K562 (cell line): ENCODE data around the gene TIAM1. TPM values are rescaled to one million over a fixed set of nuclear protein-coding genes. Genes with fewer than 3 reads are reported as not detected.

Experiments used
- ATAC-seq: fragments of 200-7000 bp; cut with Tn5 transposase; 3 replicates; pipeline ENCODE4 v1.9.1; 2020; ENCODE audit warnings: moderate library complexity
- BruUV-seq: library from RNA; stranded (reverse); fragments of 400-500 nt; replicated peaks from 2 replicates; lab custom pipeline; 2021; lab: Mats Ljungman, UMichigan
- CTCF ChIA-PET: fragments of 300-600 bp; formaldehyde crosslinking; extraction: SDS; loops from one replicate; lab custom pipeline; 2021; ENCODE audit warnings: low intra/inter-chr PET ratio; lab: Yijun Ruan, JAX
- POLR2A ChIA-PET: fragments of 300-600, 350-650 bp; sonication (Branson Sonifier 250); formaldehyde crosslinking; extraction: SDS; loops from one replicate; lab custom pipeline; 2021; ENCODE audit warnings: antibody characterized with exemption, inconsistent platforms; lab: Yijun Ruan, JAX
- DNase-seq, 4 experiments: peaks; one replicate each; pipeline versions ENCODE4 v3.0.0 to v3.0.0-alpha.2; 2011 to 2018; ENCODE audit warnings: low spot score in 3 of 4, mixed read lengths in 3 of 4; ENCODE audit errors: extremely low read depth in 1 of 4
- FAIRE-seq: peaks from 2 replicates; lab custom pipeline; 2011; peaks lifted over from hg19 to GRCh38; lab: Jason Lieb, UNC
- H2AFZ ChIP-seq: 2 replicates; pipeline ENCODE4 v1.6.0; 2011; ENCODE audit warnings: low read depth, low read length, control low read depth, inconsistent platforms
- H3K27ac ChIP-seq: fragments of 200-600 bp; 3 replicates; pipeline ENCODE4 v1.8.0; 2011; ENCODE audit warnings: low read depth, mild to moderate bottlenecking, control low read depth, inconsistent platforms, low read length, moderate library complexity, mixed read lengths; ENCODE audit errors: extremely low read depth
- H3K27me3 ChIP-seq, 2 experiments: fragments of 300-600 bp in 1 of 2; 2 replicates in 1 of 2; 3 replicates in 1 of 2; pipeline versions ENCODE4 v1.6.0 to v1.8.0; 2011; ENCODE audit warnings: inconsistent platforms in 2 of 2, low read length in 2 of 2, mild to moderate bottlenecking in 1 of 2, mixed read lengths in 1 of 2, moderate library complexity in 1 of 2; ENCODE audit not compliant: control insufficient read depth in 2 of 2, insufficient read depth in 2 of 2
- H3K36me3 ChIP-seq: fragments of 300-600 bp; 3 replicates; pipeline ENCODE4 v1.8.0; 2011; ENCODE audit warnings: mild to moderate bottlenecking, low read length, inconsistent platforms; ENCODE audit not compliant: control insufficient read depth, insufficient read depth
- H3K4me1 ChIP-seq, 2 experiments: fragments of 200-600 bp in 1 of 2; replicated peaks in 1 of 2; 2 replicates in 1 of 2; 3 replicates in 1 of 2; pipeline versions ENCODE4 v1.5.1 to v1.8.0; 2011; ENCODE audit warnings: inconsistent platforms in 2 of 2, low read length in 2 of 2, mild to moderate bottlenecking in 1 of 2, mixed read lengths in 1 of 2, moderate library complexity in 1 of 2; ENCODE audit not compliant: control insufficient read depth in 2 of 2, insufficient read depth in 2 of 2
- H3K4me2 ChIP-seq: 2 replicates; pipeline ENCODE4 v1.6.1; 2011; ENCODE audit warnings: low read length, control low read depth, inconsistent platforms, mixed read lengths; ENCODE audit not compliant: insufficient read depth
- H3K4me3 ChIP-seq: fragments of 200-600 bp; sonication (generic), shearing (Covaris generic); 2 replicates; pipeline ENCODE4 v1.5.1; 2016; ENCODE audit warnings: control low read depth, inconsistent platforms
- H3K79me2 ChIP-seq: fragments of 200-600 bp; 3 replicates; pipeline ENCODE4 v1.8.0; 2011; ENCODE audit warnings: low read length, inconsistent platforms; ENCODE audit not compliant: control insufficient read depth, insufficient read depth
- H3K9ac ChIP-seq, 2 experiments: 2 replicates each; pipeline versions ENCODE4 v1.6.0 to v1.6.1; 2011; ENCODE audit warnings: low read depth in 2 of 2, low read length in 2 of 2, control low read depth in 1 of 2, inconsistent platforms in 1 of 2, mild to moderate bottlenecking in 1 of 2, mixed read lengths in 1 of 2; ENCODE audit not compliant: insufficient read depth in 1 of 2
- H3K9me1 ChIP-seq: one replicate; pipeline ENCODE4 v1.6.0; 2011; ENCODE audit warnings: inconsistent platforms, mild to moderate bottlenecking, low read length, moderate library complexity; ENCODE audit not compliant: control insufficient read depth, insufficient read depth
- H3K9me3 ChIP-seq: replicated peaks from 2 replicates; pipeline ENCODE4 v1.5.1; 2011; ENCODE audit warnings: low read depth, low read length, inconsistent platforms; ENCODE audit not compliant: control insufficient read depth, insufficient read depth
- H4K20me1 ChIP-seq: replicated peaks from 2 replicates; pipeline ENCODE4 v1.6.1; 2011; ENCODE audit warnings: low read length, inconsistent platforms, mixed read lengths; ENCODE audit not compliant: control insufficient read depth, insufficient read depth
- BCOR ChIP-seq: fragments of 450-650 bp; IDR thresholded peaks from 2 replicates; pipeline ENCODE4 v1.6.1; 2016
- CTBP1 ChIP-seq: fragments of 450-650 bp; IDR thresholded peaks from 2 replicates; pipeline ENCODE4 v1.6.1; 2016; ENCODE audit warnings: borderline replicate concordance
- DIDO1 ChIP-seq: fragments of 450-650 bp; IDR thresholded peaks from 2 replicates; pipeline ENCODE4 v1.6.1; 2016; ENCODE audit warnings: low read depth, missing biosample characterization, missing genetic modification characterization
- NFYB ChIP-seq: IDR thresholded peaks from 2 replicates; pipeline ENCODE4 v1.6.1; 2011; ENCODE audit warnings: mild to moderate bottlenecking, moderate library complexity; ENCODE audit not compliant: insufficient read length; ENCODE audit errors: extremely low read depth
- SETDB1 ChIP-seq: IDR thresholded peaks from one replicate; pipeline ENCODE4 v1.6.1; 2012; ENCODE audit warnings: low read length, control low read depth, inconsistent platforms
- ZNF668 ChIP-seq: fragments of 250-450 bp; sonication (Bioruptor Pico); IDR thresholded peaks from 2 replicates; pipeline ENCODE4 v1.8.0; 2022; ENCODE audit warnings: mild to moderate bottlenecking, inconsistent platforms
- WGBS: fragments of 100-300 bp; shearing (Covaris generic); methylation state at CpG from one replicate; pipeline ENCODE4 v1.1.6; 2016; ENCODE audit warnings: low coverage, mixed read lengths; ENCODE audit not compliant: insufficient coverage; ENCODE audit errors: missing lambda C conversion rate; 5-methylcytosine and 5-hydroxymethylcytosine counted together
- in situ Hi-C: fragments of 300-500 bp; cut with MboI; formaldehyde crosslinking; loops from 4 replicates; pipeline ENCODE4 v1.15.0; 2018; ENCODE audit warnings: inconsistent platforms, mixed read lengths
- intact Hi-C: fragments of 100-400 bp; cut with micrococcal nuclease; formaldehyde crosslinking; loops from 2 replicates; pipeline ENCODE4 v1.14.2; 2022
- polyA plus RNA-seq, 8 experiments: library from polyadenylated mRNA; depleted of rRNA in 4 of 8; stranded (reverse) in 5 of 8; unstranded in 3 of 8; fragments of >200 nt; fragmentation: Nextera tagmentation in 2 of 8; fragmentation: Illumina TruSeq in 1 of 8; extraction: Ambion mirVana in 2 of 8; extraction: Trizol in 1 of 8; gene quantifications; 2 replicates each; pipeline versions ENCODE4 v1.2.1 to v1.2.3, GENCODE V29; 2011 to 2014; ENCODE audit warnings: inconsistent platforms in 1 of 8, missing spikeins in 1 of 8
- total RNA-seq, 7 experiments: library from RNA; depleted of rRNA in 6 of 7; stranded (reverse); fragments of >200 nt in 6 of 7; fragmentation: Illumina TruSeq in 2 of 7; extraction: Trizol in 2 of 7; gene quantifications; 2 replicates each; pipeline versions ENCODE4 v1.2.1 to v1.2.3, GENCODE V29; 2011 to 2021; ENCODE audit warnings: low replicate concordance in 1 of 7

TIAM1 gene
- total and polyA plus RNA-seq, 9 of the 15 experiments (the other 6 are each of a cell fraction or from before 2014, with no cell fraction given), result 0.11 TPM; not detected in 8

- Histone ChIP-seq H4K20me1 (no peaks in the 10 kb centered on the region), H3K4me1 (no peaks in the 10 kb centered on the region), H3K79me2 (no peaks in the 10 kb centered on the region), H2AFZ (no peak overlapping the region), H3K4me3 (no peak overlapping the region), H3K4me2 (no peak overlapping the region), H3K27ac (no peak overlapping the region), H3K27me3 (no peaks in the 10 kb centered on the region), H3K9me3 (no peaks in the 10 kb centered on the region), H3K9ac (no peak overlapping the region), H3K36me3 (no peaks in the 10 kb centered on the region), H3K9me1 (no peaks in the 10 kb centered on the region)
- 14% methylated on average over 34 of the region's 34 CpGs for WGBS
- DNase-seq, result no peak
- intact Hi-C loops, result loop anchor here (2.0 to 10.0 kb wide), 3 partner anchors 236 to 1023 kb away; no protein-coding TSS in a partner anchor
- POLR2A ChIA-PET, result no interaction called here
- FAIRE-seq, result no peak
- ATAC-seq, result no peak
- no TSS peak for BruUV-seq
- in situ Hi-C loops, result loop anchor here (25.0 kb wide), 1 partner anchor 1976 kb away; no protein-coding TSS in a partner anchor
- no peak for TF ChIP-seq DIDO1 (tag)
- TF ChIP-seq SETDB1, result no peak
- no peak for TF ChIP-seq CTBP1
- no peak for TF ChIP-seq ZNF668 (CRISPR knock-in tag)
- TF ChIP-seq BCOR, result no peak
- TF ChIP-seq NFYB, result peak; percentile 70
- CTCF ChIA-PET, result no interaction called here
These were observed 256.2 kb downstream of the TIAM1 start for GRCh38 chr21:31087639-31088473.
